ENCODE results near the gene CXCL11.

DNA sequence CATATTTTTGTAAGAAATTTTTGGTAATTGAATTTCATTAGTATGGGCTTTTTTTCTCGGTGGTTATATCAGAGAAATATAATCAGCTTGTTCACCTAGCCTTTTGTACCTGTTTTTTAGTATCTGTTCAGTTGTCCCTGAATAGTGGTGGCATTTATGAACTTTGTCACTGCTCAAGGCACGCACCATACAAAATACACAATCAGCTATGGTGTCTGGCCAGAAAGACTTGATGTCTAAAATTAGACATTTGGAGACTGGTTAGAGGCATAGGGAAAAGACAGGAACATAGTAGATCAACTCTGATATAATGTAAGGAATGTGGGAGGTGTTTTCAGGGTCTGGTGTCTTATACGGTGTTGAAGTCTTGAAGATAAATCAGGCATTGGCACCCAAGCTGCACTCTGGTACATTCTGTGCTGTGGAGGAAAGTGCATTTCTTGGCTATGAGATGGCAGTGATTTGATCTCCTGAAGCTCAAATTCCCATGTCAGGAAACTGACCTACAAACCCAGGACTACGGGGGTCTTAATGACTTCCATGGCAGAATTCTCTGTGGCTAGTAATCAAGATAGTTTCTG, 42.3 kb upstream of the CXCL11 start:
- TF ChIP-seq EP300 (IDR thresholded peaks at IDR 0.05; ENCODE audit: low read depth) (no peak), CTCF (IDR thresholded peaks at IDR 0.05) (no peak), POLR2A (IDR thresholded peaks at IDR 0.05) (no peak), POLR2AphosphoS5 (IDR thresholded peaks at IDR 0.05) (no peak)

Measured in transverse colon (tissue), 4 donors.